ENCODE measurements around the gene FAM200C.
A peak's percentile ranks its signal among the peaks of the same experiment; 100 is the strongest.

GRCh38 chr5:160369990-160370712 is 29.7 kb downstream of the FAM200C start, which contains the start of gene C1QTNF2:
- no peak for TF ChIP-seq CTCF (IDR thresholded peaks at IDR 0.05)
- TF ChIP-seq POLR2AphosphoS5 (IDR thresholded peaks at IDR 0.05; ENCODE audit: insufficient read depth in 1 of 2, low read depth in 1 of 2): peak in 1 of 2 donors; percentile 79

All from vagina (tissue), 2 donors.